Measurements from ENCODE around the gene BMPR1B.
"Not testable (repeated sequence)": the region's sequence is repeated elsewhere in the genome, so short reads cannot be mapped to it uniquely, and the experiment has no call there.

The BMPR1B gene

DNA sequence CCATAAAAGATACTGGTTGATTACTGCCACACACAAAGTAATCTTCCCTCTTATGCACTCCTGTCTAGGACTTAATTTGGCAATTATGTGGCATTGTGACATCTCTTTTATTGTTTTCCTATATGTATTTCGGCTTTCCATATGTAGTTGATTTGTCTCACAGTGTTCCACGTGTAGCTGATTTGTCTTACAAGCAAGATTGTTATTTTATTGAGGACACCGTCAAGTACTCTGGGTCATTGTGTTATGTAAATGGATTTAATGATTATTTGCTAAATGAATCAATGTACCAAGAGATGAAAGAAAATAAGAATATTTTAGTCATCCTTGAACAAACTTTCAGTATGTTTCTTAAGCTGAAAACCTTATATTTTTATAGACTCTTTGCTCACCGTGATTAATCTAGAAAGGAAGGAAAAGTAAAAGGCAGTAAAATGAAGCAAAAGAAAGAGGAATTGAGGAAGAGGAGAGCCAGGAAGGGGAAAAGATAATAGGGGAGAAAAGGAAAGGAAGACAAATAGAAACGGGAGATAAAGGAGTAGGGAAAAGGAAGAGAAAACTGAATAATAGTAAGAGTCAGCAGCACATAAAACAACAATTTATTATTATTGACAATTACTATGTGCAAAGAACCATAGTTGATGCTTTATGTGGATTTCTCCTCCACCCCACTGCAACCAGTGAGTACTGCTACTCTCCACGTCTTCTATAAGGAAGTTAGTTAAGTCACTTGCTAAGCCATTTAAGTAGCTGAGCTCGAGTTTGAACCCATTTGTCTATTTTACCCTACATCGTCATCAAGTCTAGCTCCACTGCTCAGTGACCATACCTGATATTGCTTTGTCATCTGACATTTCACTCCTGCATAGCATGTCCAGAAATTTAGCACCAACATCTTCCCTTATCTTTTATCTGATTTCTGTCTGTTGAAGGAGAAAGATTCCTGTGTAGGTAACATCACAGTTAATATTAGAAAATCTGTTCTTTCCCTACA lies 336.5 kb downstream of the BMPR1B start:
- no peak for DNase-seq

DNA sequence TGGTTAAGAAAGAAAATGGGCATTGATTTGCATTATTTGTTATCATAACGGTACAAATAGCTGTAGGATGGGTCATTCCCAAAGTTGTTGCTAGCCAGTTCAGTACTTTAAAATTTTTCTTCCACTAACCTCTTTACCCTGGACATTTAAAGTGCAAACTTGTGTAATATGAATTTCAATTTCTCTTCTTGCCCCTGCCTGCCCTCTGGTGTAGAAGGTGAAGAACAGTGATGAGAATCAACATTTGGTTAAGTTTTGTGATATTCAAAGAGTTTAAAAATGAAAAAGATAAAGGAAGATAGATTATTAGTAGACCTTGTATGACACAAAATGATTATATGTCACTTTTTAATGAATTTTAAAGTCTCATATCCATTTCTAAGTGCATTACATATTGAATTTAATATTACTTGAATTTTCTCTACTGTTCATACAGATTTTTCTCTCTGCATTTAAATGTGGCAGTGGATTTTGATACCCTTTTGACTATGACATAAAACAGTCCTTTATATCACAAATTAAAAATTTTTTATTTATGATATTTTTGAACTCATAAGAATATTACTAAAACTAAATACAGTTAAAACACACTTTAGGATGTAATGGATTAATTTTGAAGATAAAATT lies 337.7 kb downstream of the BMPR1B start:
- DNase-seq = peak; percentile 15

DNA sequence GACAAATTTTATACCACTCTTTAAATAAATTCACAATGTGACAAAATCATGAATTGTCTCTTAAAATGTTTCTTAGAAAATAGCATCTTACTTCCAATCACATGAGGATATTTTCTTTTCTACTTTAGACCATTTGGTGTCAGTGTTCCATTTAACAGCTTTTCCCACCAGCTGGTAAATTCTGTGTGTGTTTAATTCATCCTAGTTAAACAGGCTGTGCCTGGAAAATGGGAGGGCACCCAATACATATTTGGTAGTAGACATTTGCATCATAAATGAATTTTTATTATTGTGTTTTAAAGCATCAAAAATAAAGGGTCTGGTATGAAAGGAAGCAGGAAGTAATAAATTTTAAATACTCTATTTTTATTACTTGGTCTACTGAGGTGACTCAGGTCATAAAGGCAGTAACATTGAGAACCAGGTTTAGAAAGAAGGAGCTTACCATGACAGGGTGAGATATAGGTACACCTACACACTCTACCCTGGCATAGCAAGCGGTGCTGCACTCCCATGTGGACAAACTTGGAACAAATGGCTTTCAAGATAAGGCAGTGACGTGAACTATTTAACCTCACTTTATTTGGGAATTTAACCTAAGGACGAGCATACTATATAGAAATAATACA lies 344.5 kb downstream of the BMPR1B start:
- no peak for DNase-seq

DNA sequence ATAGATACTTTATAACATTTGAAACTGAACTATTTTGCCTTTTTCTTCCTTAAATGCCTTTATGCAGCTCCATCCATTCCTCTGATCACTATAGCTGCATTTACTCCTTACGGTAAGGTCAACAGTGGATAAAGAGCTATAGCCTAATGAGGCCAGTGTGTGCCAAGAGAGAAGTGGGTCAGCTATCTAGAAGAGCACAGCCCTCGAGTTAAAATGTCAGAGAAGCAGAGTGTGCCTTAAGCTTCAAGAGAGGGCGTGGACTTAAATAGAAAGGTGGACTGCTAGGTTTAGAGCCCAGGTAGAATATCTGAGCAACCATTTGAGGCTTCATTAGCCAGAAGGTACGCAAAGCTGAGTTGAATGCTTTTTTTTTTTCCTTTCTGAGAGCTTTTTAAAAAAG lies 347.4 kb downstream of the BMPR1B start:
- DNase-seq = no peak

DNA sequence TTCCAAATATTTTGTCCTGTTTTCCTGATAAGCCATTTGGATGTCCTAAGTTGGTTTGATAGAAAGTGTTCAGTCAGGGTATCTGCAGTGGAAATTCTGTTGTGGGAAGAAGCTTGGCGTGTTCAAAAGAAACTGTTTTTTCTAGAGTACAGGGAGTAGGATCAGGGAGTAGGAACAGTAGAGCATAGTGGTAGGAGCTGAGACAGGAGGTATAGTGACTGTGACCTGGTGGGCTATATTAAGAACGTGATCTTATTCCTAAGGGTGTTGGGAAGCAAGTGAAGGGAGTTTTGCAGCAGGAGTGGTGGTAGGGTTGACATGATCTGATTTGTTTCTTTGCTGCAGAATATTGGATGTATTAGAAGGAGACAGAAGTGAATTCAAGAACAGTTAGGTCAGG lies 348.2 kb downstream of the BMPR1B start:
- DNase-seq = no peak

DNA sequence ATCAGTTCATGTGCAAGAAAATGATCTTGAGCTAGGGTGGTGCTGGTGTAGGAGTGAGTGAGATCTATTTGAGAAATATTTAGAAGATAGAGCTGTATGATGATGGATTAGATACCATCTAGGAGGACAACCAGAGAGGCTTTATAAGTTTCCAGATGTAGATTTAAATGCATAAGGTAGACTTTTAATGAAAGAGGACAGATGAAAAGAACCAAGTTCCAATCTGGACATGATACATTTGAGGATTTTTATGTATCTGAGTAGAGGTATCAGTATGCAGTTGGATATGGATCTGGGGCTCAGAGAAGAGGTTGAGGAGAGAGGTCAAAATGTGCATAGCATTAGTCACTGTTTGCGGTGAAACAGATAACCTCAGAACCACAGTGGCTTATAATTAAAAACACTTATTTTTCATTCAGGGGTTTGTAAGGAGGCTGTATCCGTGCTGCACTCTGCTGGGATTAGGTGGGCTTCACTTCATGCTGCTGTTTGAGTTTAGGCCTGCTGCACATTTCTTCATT lies 348.7 kb downstream of the BMPR1B start:
- DNase-seq = no peak

DNA sequence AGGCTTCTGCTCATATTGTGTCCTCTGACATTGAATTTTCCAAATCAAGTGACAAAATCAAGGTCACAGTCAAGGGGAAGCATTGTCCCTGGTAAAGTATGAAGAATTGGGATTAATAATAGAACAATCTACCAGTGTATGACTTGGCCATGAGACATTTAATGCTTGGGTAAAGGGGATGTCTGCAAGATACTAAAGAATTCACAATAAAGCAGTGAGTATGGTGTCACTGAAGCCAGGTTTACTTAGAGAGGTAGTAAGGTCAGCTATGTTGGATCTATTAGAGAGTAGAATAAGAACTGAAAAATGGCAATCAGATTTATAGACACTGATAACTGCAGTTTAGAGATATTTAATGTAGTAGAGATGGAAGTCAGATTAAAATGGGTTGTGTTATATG lies 349.2 kb downstream of the BMPR1B start:
- no peak for DNase-seq

DNA sequence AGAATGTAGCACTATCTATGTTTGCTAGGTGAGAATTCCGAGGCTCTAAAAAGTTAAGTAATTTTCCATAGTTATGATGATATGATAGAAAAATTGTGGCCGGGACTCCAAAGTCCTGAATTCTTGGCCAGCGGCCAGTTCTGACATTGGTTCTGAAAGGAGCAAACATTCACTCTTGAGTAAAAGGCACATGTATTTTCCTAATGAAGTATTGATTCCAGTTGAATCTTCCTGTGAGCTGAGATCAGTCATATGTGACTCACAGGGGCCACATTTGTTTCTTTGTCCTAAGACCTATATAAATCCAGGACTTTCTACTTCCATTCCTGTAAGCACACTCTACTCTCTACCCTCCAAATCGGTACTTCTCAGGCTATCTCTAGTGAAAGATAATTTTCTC lies 349.9 kb downstream of the BMPR1B start:
- no peak for DNase-seq

DNA sequence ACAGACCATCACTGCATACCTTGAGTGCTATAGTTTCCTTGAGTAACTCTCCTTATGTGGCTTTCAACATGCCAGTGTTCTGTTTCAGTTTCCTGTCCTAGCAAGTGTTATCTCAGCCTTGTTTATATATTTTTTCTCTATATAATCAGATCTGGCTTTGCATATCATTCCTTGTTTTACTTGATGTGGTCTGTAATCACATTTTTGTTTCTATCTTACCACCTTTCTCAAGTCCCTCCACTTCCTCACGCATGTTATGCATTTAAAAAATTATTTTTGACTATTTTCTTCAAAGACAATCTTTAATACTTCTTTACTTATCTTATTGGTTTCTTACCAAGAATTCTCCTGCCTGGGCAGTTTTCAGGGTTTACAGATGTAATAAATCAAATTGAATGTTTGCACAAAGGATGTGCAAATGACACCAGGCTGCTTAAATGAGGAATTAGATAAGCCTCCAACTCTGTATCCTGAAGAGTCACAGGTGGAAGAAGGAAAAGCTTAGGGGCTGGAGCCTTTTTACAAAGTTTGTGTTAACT lies 351.2 kb downstream of the BMPR1B start:
- no peak for DNase-seq

DNA sequence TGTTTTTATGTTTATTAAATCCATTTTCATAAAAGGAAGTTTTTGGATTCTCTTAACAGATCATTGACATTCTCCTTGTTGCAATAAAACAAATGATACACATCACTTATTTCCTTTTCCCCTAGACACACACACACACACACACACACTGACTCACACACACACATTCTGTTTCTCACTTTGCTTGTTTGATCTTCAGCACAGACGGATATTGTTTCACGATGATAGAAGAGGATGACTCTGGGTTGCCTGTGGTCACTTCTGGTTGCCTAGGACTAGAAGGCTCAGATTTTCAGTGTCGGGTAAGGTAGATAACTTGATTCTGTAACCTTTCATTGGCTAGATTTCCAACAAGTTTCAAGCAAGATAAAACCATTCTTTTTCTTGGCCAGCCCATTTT lies 356.8 kb downstream of the BMPR1B start:
- DNase-seq = no peak

DNA sequence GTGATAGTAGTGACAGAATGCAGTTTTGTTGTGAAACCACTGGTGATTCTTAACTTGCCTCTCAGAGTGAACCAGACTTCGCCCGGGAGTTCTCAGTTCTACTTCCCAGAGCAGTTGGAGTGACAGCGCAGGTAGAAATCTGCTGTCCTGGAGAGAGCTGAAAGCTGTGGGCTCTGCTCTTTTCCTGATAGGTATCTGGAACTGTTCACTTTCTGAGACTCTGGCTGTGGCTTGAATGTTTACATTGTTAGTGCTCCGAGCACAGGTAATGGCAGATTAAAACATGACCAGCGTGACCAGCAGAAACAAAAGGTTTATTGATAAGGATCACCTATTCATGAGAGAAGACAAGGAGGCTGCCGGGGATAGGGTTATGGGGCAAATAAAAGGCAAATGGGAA lies 360.7 kb downstream of the BMPR1B start:
- no peak for DNase-seq

DNA sequence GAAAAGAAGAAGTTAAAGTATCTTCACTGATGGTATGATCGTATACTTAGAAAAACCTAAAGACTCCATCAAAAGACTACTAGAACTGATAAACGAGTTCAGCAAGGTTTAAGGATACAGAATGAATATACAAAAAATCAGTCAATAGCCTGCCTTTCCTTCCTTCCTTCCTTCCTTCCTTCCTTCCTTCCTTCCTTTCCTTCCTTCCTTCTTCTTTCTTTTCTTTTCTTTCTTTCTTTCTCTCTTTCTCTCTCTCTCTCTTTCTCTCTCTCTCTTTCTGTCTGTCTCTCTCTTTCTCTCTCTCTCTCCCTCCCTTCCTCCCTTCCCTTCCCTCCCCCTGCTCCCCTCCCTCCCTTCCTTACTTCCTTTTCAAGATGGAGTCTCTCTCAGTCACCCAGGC lies 362.7 kb downstream of the BMPR1B start:
- DNase-seq = no peak

DNA sequence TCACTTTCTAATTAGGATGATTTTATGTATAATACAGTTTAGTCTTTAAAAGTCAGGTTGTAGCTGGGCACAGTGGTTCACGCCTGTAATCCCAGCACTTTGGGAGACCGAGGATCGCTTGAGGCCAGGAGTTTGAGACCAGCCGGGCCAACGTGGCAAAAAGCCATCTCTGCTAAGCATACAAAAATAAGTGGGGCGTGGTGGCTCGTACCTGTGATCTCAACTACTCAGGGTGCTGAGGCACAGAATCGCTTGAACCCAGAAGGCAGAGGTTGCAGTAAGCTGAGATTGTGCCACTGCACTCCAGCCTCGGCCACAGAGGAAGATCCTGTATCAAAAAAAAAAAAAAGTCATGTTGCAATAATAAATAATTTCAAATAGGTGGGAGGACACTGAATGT lies 364.2 kb downstream of the BMPR1B start:
- no peak for DNase-seq

DNA sequence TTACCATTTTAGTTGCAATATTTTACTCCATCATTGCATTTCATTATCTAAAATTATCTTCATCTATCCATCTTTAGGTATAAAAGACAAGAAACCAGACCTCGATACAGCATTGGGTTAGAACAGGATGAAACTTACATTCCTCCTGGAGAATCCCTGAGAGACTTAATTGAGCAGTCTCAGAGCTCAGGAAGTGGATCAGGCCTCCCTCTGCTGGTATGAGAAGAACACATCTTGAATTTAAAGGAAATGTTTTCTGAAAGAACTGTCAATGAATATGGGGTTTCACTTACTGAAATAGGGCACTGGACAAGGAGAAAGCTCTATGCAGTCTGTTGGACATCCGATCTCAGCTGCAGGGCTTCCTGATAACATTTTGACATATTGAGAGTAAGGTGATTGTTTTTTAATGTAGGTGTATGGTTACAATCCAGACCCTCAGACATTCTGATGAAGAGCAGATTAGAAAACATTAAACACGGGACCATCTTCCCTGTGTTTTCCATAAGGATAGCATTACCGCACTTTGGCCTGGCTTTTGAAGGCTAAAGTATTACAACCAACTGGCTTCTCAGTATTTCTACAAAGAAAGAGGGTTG lies 367.2 kb downstream of the BMPR1B start:
- peak; percentile 8 for DNase-seq

DNA sequence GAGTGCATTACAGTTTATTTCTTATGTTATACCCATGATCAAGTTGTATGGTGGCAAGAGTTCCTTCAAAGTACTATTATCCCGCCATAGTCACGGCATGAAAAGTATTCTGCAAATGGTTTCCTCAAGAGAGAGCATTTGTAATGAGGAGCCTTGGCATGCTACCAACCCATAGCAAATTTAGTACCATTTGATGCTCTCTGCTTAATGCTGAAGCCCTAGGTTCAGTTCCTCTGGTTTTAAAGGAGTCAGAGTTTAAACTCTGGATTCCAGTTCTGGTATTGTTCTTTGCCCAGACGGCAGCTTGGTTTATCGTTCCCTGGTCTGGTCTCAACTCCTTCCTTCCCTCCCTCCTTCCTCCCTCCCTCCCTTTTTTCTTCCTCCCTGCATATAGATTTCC lies 371.3 kb downstream of the BMPR1B start:
- no peak for DNase-seq

DNA sequence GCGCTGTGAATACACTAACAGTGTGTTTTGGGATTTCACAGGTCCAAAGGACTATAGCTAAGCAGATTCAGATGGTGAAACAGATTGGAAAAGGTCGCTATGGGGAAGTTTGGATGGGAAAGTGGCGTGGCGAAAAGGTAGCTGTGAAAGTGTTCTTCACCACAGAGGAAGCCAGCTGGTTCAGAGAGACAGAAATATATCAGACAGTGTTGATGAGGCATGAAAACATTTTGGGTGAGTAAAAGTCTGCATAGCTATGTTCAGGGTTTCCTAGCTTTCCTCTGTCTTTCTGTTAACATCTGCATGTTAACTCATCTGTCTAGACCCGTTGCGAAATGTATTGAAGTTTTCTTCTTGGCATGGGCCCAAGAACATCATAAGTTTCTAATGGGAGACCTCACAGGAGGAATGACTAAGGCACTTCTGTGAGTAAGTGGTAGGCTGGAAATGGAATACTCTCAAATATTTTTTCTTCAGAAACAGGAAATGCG lies 372.1 kb downstream of the BMPR1B start:
- DNase-seq = no peak

DNA sequence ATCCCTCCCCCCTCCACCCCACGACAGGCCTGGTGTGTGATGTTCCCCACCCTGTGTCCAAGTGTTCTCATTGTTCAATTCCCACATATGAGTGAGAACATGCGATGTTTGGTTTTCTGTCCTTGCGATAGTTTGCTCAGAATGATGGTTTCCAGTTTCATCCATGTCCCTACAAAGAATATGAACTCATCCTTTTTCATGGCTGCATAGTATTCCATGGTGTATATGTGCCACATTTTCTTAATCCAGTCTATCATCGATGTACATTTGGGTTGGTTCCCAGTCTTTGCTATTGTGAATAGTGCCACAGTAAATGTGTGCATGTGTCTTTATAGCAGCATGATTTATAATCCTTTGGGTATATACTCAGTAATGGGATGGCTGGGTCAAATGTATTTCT lies 376.3 kb downstream of the BMPR1B start:
- not testable (repeated sequence) for DNase-seq

DNA sequence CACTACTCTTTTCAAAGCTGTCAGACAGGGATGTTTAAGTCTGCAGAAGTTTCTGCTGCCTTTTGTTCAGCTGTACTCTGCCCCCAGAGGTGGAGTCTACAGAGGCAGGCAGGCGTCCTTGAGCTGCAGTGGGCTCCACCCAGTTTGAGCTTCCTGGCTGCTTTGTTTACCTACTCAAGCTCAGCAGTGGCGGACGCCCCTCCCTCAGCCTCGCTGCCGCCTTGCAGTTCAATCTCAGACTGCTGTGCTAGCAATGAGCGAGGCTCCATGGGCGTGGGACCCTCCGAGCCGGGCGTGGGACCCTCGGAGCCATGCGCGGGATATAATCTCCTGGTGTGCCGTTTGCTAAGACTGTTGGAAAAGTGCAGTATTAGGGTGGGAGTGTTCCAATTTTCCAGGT lies 381.7 kb downstream of the BMPR1B start:
- not testable (repeated sequence) for DNase-seq

DNA sequence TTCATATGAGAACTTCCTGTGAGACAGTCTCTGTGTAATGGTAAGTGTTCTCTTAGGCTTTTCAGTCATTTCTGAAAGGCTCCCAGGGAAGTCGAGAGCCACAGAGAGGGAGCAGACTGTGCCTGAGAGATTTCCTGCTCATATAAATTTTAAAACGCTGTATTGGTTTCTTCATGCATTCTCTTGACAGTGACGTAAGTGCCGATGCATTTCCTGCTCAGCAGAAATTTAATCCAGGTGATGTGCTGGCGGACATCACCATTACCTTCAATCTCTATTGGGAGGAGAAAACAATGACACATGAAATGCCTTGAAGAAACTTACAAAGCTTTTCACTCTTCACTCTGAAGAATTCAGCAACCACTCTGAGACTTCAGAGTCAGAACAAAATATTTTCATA lies 383.6 kb downstream of the BMPR1B start:
- no peak for DNase-seq

DNA sequence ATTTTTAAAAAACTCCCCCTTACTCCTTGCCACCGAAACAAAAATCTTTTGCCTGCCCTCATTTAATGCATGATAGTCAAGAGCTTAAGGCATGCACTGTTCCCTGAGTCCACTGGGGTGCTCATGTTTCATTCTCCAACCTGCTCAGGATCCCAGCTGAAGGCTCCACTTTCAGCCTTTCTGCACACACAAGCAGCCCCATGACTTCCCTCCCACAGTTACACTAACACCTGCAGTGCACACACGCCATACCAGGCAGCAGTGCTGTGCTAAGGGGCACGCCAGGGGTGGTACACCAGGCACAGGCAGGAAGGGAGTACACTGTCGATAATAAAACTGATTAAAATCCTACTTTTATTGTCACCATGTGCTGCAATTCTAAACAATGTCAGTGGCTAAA lies 385.2 kb downstream of the BMPR1B start:
- no peak for DNase-seq

DNA sequence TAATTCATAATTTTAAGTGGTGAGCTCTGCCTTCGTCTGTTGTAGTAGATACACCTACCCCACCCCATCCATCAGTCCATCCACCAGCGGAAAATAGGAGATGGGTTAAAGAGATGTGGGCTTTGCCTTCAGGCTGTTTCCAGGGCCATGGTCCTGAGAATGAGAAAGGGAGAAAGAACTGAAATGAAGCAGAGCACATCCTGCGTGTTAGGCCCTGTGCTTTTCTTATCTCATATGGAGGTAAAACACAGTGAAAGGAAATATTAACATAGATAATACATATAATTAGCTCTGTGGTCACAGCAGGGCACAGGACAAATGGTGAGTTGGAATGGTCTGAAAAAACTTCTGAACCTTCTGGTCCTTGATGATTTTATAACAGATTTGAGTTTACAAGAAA lies 393.5 kb downstream of the BMPR1B start:
- no peak for DNase-seq

DNA sequence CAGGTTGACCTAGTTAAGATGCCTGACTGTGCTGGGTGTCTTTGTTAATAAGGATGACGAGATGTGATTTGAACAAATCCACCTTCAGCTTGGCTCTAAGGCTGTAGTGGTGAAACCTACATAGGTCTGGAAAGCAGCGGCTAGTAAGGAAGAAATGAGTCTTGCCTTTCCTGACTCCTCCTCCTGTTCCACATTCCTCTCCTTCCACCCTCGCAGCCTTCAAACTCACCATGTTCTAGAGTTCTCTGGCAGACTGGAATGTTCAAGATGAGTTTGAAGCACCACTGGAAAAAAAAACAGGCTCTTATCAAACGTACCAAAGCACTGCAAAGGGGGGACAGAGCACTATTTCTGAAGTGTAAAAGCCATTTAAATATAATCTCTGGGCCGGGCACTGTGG lies 395.4 kb downstream of the BMPR1B start:
- no peak for DNase-seq

Data from RPMI8226 (cell line).